ENCODE data around the gene OS9. TPM values are rescaled to one million over a fixed set of nuclear protein-coding genes. Genes with fewer than 3 reads are reported as not detected.

OS9 gene
- total and polyA plus RNA-seq, 7 donors, result 69.1 to 243 (median 140) TPM

GRCh38 chr12:57758552-57759359 lies 64.8 kb downstream of the OS9 start:
- TF ChIP-seq EP300 (IDR thresholded peaks at IDR 0.05) (no peak), POLR2AphosphoS5 (IDR thresholded peaks at IDR 0.05) (no peak), POLR2A (IDR thresholded peaks at IDR 0.05) (no peak), CTCF (IDR thresholded peaks at IDR 0.05) (no peak)
- peak; percentile 54 for DNase-seq
- peaks cover 0 to 22% (median 13%) of the 10 kb centered on the region in 4 donors for H3K36me3 ChIP-seq
- no peak overlapping the region for H3K27ac ChIP-seq
- H3K4me3 ChIP-seq, result no peak overlapping the region
- intact Hi-C loops (cut with DNase I), result no loop called here
- H3K4me1 ChIP-seq, result peaks cover 0 to 23% (median 20%) of the 10 kb centered on the region in 4 donors
- peaks cover 12 to 26% (median 17%) of the 10 kb centered on the region in 3 donors for H3K27me3 ChIP-seq
- H3K9me3 ChIP-seq, result no peaks in the 10 kb centered on the region
- 92 to 94% methylated on average over 25 of the region's 25 CpGs for WGBS, 2 donors

- no peak for TF ChIP-seq POLR2A (IDR thresholded peaks at IDR 0.05)
- TF ChIP-seq POLR2AphosphoS5 (IDR thresholded peaks at IDR 0.05), result no peak
- TF ChIP-seq EP300 (IDR thresholded peaks at IDR 0.05), result no peak
- TF ChIP-seq CTCF (IDR thresholded peaks at IDR 0.05), result no peak
- intact Hi-C loops (cut with DNase I), result no loop called here
- H3K27ac ChIP-seq, result no peak overlapping the region
- DNase-seq, result no peak
- peaks cover 19 to 34% (median 24%) of the 10 kb centered on the region in 3 donors for H3K27me3 ChIP-seq
- H3K36me3 ChIP-seq, result peaks cover 0 to 22% (median 13%) of the 10 kb centered on the region in 4 donors
- 21 to 42% methylated on average over 3 of the region's 3 CpGs for WGBS, 2 donors
- peaks cover 0 to 21% (median 15%) of the 10 kb centered on the region in 4 donors for H3K4me1 ChIP-seq
- H3K4me3 ChIP-seq, result no peak overlapping the region
- H3K9me3 ChIP-seq, result no peaks in the 10 kb centered on the region
Measured at GRCh38 chr12:57759360-57759980, 65.5 kb downstream of the OS9 start.

GRCh38 chr12:57760347-57760982 lies 66.5 kb downstream of the OS9 start:
- TF ChIP-seq POLR2AphosphoS5 (IDR thresholded peaks at IDR 0.05) (no peak), POLR2A (IDR thresholded peaks at IDR 0.05) (no peak), CTCF (IDR thresholded peaks at IDR 0.05) (no peak), EP300 (IDR thresholded peaks at IDR 0.05) (no peak)
- 90 to 91% methylated on average over 3 of the region's 3 CpGs for WGBS, 2 donors

GRCh38 chr12:57761391-57761998 lies 67.6 kb downstream of the OS9 start:
- TF ChIP-seq POLR2AphosphoS5 (IDR thresholded peaks at IDR 0.05) (no peak), EP300 (IDR thresholded peaks at IDR 0.05) (no peak), POLR2A (IDR thresholded peaks at IDR 0.05) (no peak), CTCF (IDR thresholded peaks at IDR 0.05) (no peak)
- no peak overlapping the region for H3K27ac ChIP-seq
- no peaks in the 10 kb centered on the region for H3K9me3 ChIP-seq
- no peak for DNase-seq
- intact Hi-C loops (cut with DNase I), result no loop called here
- H3K4me1 ChIP-seq, result peaks cover 0 to 28% (median 22%) of the 10 kb centered on the region in 4 donors
- WGBS, 2 donors, result 95% methylated on average over 4 of the region's 4 CpGs
- H3K27me3 ChIP-seq, result peaks cover 36 to 54% (median 44%) of the 10 kb centered on the region in 3 donors
- H3K4me3 ChIP-seq, result no peak overlapping the region
- H3K36me3 ChIP-seq, result peaks cover 0 to 22% (median 13%) of the 10 kb centered on the region in 4 donors

More at GRCh38 chr12:57760347-57760982, 66.5 kb downstream of the OS9 start:
- no peak for DNase-seq
- no peaks in the 10 kb centered on the region for H3K9me3 ChIP-seq
- H3K4me1 ChIP-seq, result peaks cover 0 to 27% (median 20%) of the 10 kb centered on the region in 4 donors
- intact Hi-C loops (cut with DNase I), result no loop called here
- H3K36me3 ChIP-seq, result peaks cover 0 to 22% (median 13%) of the 10 kb centered on the region in 4 donors
- H3K27me3 ChIP-seq, result peaks cover 29 to 44% (median 34%) of the 10 kb centered on the region in 3 donors
- no peak overlapping the region for H3K4me3 ChIP-seq
- H3K27ac ChIP-seq, result no peak overlapping the region

Data from sigmoid colon (tissue), 7 donors.